ENCODE measurements around the gene OSBPL9. TPM values are rescaled to one million over a fixed set of nuclear protein-coding genes. Genes with fewer than 3 reads are reported as not detected.

OSBPL9 gene
- total and polyA plus RNA-seq, 9 of the 15 experiments (the other 6 are each of a cell fraction or from before 2014, with no cell fraction given) = 43.9 to 217 (median 170) TPM

- TF ChIP-seq, protein P1, sequence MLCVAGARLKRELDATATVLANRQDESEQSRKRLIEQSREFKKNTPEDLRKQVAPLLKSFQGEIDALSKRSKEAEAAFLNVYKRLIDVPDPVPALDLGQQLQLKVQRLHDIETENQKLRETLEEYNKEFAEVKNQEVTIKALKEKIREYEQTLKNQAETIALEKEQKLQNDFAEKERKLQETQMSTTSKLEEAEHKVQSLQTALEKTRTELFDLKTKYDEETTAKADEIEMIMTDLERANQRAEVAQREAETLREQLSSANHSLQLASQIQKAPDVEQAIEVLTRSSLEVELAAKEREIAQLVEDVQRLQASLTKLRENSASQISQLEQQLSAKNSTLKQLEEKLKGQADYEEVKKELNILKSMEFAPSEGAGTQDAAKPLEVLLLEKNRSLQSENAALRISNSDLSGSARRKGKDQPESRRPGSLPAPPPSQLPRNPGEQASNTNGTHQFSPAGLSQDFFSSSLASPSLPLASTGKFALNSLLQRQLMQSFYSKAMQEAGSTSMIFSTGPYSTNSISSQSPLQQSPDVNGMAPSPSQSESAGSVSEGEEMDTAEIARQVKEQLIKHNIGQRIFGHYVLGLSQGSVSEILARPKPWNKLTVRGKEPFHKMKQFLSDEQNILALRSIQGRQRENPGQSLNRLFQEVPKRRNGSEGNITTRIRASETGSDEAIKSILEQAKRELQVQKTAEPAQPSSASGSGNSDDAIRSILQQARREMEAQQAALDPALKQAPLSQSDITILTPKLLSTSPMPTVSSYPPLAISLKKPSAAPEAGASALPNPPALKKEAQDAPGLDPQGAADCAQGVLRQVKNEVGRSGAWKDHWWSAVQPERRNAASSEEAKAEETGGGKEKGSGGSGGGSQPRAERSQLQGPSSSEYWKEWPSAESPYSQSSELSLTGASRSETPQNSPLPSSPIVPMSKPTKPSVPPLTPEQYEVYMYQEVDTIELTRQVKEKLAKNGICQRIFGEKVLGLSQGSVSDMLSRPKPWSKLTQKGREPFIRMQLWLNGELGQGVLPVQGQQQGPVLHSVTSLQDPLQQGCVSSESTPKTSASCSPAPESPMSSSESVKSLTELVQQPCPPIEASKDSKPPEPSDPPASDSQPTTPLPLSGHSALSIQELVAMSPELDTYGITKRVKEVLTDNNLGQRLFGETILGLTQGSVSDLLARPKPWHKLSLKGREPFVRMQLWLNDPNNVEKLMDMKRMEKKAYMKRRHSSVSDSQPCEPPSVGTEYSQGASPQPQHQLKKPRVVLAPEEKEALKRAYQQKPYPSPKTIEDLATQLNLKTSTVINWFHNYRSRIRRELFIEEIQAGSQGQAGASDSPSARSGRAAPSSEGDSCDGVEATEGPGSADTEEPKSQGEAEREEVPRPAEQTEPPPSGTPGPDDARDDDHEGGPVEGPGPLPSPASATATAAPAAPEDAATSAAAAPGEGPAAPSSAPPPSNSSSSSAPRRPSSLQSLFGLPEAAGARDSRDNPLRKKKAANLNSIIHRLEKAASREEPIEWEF (CRISPR knock-in tag; IDR thresholded peaks at IDR 0.05) = no peak
- no peak for TF ChIP-seq ZHX1 (conservative IDR thresholded peaks at IDR 0.05; ENCODE audit: low read length)
- TF ChIP-seq PPARD (CRISPR knock-in tag; IDR thresholded peaks at IDR 0.05) = no peak
- no peak for TF ChIP-seq TAF9B (IDR thresholded peaks at IDR 0.05; ENCODE audit: partially characterized antibody)
- TF ChIP-seq ZNF445 (CRISPR knock-in tag; IDR thresholded peaks at IDR 0.05; ENCODE audit: low read depth) = no peak
- TF ChIP-seq CEBPZ (IDR thresholded peaks at IDR 0.05; ENCODE audit: borderline replicate concordance, low read depth, low read length) = no peak
- TF ChIP-seq STAG1 (CRISPR knock-in tag; IDR thresholded peaks at IDR 0.05; ENCODE audit: borderline replicate concordance) = no peak
- TF ChIP-seq SRSF9 (IDR thresholded peaks at IDR 0.05; ENCODE audit: borderline replicate concordance, low read depth, low read length) = no peak
- TF ChIP-seq CBFA2T3 (IDR thresholded peaks at IDR 0.05) = 0 out of 2 replicates have a peak, but pooled peaks have one; percentile 2
- no peak for TF ChIP-seq ZKSCAN3 (CRISPR knock-in tag; IDR thresholded peaks at IDR 0.05)
- TF ChIP-seq ATF2 (CRISPR knock-in tag; IDR thresholded peaks at IDR 0.05) = no peak
- TF ChIP-seq PRPF4 (IDR thresholded peaks at IDR 0.05; ENCODE audit: insufficient read depth, low read depth, low read length, poor library complexity, severe bottlenecking) = no peak
- TF ChIP-seq ZC3H11A (IDR thresholded peaks at IDR 0.05; ENCODE audit: low read depth, low read length) = no peak
- TF ChIP-seq KDM4B (IDR thresholded peaks at IDR 0.05; ENCODE audit: borderline replicate concordance in 2 of 2, low read depth in 1 of 2) = no peak
Measured at GRCh38 chr1:51578383-51579109, 38.3 kb upstream of the OSBPL9 start (continued).
